ENCODE data around the gene SOHLH1.

GRCh38 chr9:135707252-135708138, 8.2 kb upstream of the SOHLH1 start:
- no peak for TF ChIP-seq POLR2A (IDR thresholded peaks at IDR 0.05)
- TF ChIP-seq, protein P1, sequence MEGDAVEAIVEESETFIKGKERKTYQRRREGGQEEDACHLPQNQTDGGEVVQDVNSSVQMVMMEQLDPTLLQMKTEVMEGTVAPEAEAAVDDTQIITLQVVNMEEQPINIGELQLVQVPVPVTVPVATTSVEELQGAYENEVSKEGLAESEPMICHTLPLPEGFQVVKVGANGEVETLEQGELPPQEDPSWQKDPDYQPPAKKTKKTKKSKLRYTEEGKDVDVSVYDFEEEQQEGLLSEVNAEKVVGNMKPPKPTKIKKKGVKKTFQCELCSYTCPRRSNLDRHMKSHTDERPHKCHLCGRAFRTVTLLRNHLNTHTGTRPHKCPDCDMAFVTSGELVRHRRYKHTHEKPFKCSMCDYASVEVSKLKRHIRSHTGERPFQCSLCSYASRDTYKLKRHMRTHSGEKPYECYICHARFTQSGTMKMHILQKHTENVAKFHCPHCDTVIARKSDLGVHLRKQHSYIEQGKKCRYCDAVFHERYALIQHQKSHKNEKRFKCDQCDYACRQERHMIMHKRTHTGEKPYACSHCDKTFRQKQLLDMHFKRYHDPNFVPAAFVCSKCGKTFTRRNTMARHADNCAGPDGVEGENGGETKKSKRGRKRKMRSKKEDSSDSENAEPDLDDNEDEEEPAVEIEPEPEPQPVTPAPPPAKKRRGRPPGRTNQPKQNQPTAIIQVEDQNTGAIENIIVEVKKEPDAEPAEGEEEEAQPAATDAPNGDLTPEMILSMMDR (IDR thresholded peaks at IDR 0.05), result no peak

All from sigmoid colon (tissue), 3 donors.